GM23338 (cell line): Measurements from ENCODE around the gene P2RY13. TPM values are rescaled to one million over a fixed set of nuclear protein-coding genes. Genes with fewer than 3 reads are reported as not detected.

ENCODE experiments used
- ATAC-seq: fragments of 200-7000 bp; cut with Tn5 transposase; 3 replicates; pipeline ENCODE4 v1.9.1; 2020
- DNase-seq: peaks from one replicate; pipeline ENCODE4 v3.0.0-alpha.2; 2015; ENCODE audit warnings: low spot score
- H2AFZ ChIP-seq: fragments of 200-600 bp; sonication (generic); 2 replicates; pipeline ENCODE4 v1.8.0; 2016; ENCODE audit warnings: antibody characterized with exemption, mild to moderate bottlenecking, moderate library complexity
- H3F3A ChIP-seq: fragments of 200-600 bp; sonication (generic); replicated peaks from 2 replicates; pipeline ENCODE4 v1.8.0; 2017; ENCODE audit warnings: antibody characterized with exemption, mixed run types, low read depth
- H3K27ac ChIP-seq: fragments of 200-600 bp; sonication (generic); 2 replicates; pipeline ENCODE4 v1.6.1; 2016; ENCODE audit warnings: low read depth
- H3K27me3 ChIP-seq: fragments of 200-600 bp; sonication (generic); 2 replicates; pipeline ENCODE4 v1.8.0; 2016; ENCODE audit warnings: mild to moderate bottlenecking, mixed run types, moderate library complexity; ENCODE audit not compliant: insufficient read depth
- H3K36me3 ChIP-seq: fragments of 200-600 bp; sonication (generic); 2 replicates; pipeline ENCODE4 v1.8.0; 2016; ENCODE audit warnings: mild to moderate bottlenecking; ENCODE audit not compliant: insufficient read depth
- H3K4me1 ChIP-seq: fragments of 200-600 bp; sonication (generic); 2 replicates; pipeline ENCODE4 v1.8.0; 2016; ENCODE audit warnings: mild to moderate bottlenecking, moderate library complexity; ENCODE audit not compliant: insufficient read depth
- H3K4me2 ChIP-seq: fragments of 200-600 bp; sonication (generic); 2 replicates; pipeline ENCODE4 v1.7.1; 2017; ENCODE audit warnings: mixed run types
- H3K4me3 ChIP-seq: fragments of 200-600 bp; sonication (generic); 2 replicates; pipeline ENCODE4 v1.6.1; 2016; ENCODE audit warnings: mixed run types
- H3K79me2 ChIP-seq: fragments of 200-600 bp; sonication (generic); replicated peaks from 2 replicates; pipeline ENCODE4 v1.8.0; 2017; ENCODE audit warnings: mild to moderate bottlenecking; ENCODE audit not compliant: insufficient read depth
- H3K9me2 ChIP-seq: fragments of 200-600 bp; sonication (generic); 2 replicates; pipeline ENCODE4 v1.8.0; 2017; ENCODE audit not compliant: insufficient read depth
- H4K20me1 ChIP-seq: fragments of 200-600 bp; sonication (generic); replicated peaks from 2 replicates; pipeline ENCODE4 v1.8.0; 2017; ENCODE audit warnings: mild to moderate bottlenecking; ENCODE audit not compliant: insufficient read depth
- H3K27ac Mint-ChIP-seq: 2 replicates; pipeline ENCODE4 v1.8.0; 2020; ENCODE audit warnings: inconsistent platforms, mild to moderate bottlenecking, moderate library complexity, mixed read lengths
- H3K27me3 Mint-ChIP-seq: 3 replicates; pipeline ENCODE4 v1.8.0; 2022; ENCODE audit warnings: low read depth, mild to moderate bottlenecking, moderate library complexity, mixed read lengths, inconsistent platforms; ENCODE audit not compliant: insufficient read depth, poor library complexity
- H3K36me3 Mint-ChIP-seq: 3 replicates; pipeline ENCODE4 v1.8.0; 2021; ENCODE audit warnings: low read depth, mild to moderate bottlenecking, inconsistent platforms, moderate library complexity, mixed read lengths
- H3K4me1 Mint-ChIP-seq: 3 replicates; pipeline ENCODE4 v1.8.0; 2020; ENCODE audit warnings: mild to moderate bottlenecking, inconsistent platforms, mixed read lengths
- H3K4me3 Mint-ChIP-seq: 3 replicates; pipeline ENCODE4 v1.8.0; 2021; ENCODE audit warnings: moderate library complexity, mild to moderate bottlenecking, inconsistent platforms, mixed read lengths
- H3K9me3 Mint-ChIP-seq: 3 replicates; pipeline ENCODE4 v1.8.0; 2020; ENCODE audit warnings: moderate library complexity, mild to moderate bottlenecking, inconsistent platforms, mixed read lengths
- CREB1 ChIP-seq: fragments of 250-450 bp; sonication (Bioruptor Pico); IDR thresholded peaks from 2 replicates; pipeline ENCODE4 v1.5.0; 2020; ENCODE audit warnings: low read depth, mild to moderate bottlenecking, moderate library complexity
- CTCF ChIP-seq, 2 experiments: fragments of 200-600 bp in 1 of 2; sonication (generic) in 1 of 2; conservative IDR thresholded peaks; 2 replicates each; pipeline versions ENCODE4 v1.5.1 to v1.6.1; 2016 to 2017; ENCODE audit warnings: antibody characterized with exemption in 2 of 2, low read depth in 2 of 2, mild to moderate bottlenecking in 2 of 2, moderate library complexity in 1 of 2
- ETS1 ChIP-seq: IDR thresholded peaks from 2 replicates; pipeline ENCODE4 v1.6.1; 2016; ENCODE audit warnings: antibody characterized with exemption
- EZH2phosphoT487 ChIP-seq: fragments of 200-600 bp; sonication (generic); IDR thresholded peaks from one replicate; pipeline ENCODE4 v1.8.1; 2018; ENCODE audit warnings: antibody characterized with exemption; ENCODE audit not compliant: unreplicated experiment
- JUNB ChIP-seq: IDR thresholded peaks from one replicate; pipeline ENCODE4 v1.6.1; 2016; ENCODE audit warnings: antibody characterized with exemption; ENCODE audit not compliant: unreplicated experiment
- NANOG ChIP-seq: IDR thresholded peaks from 2 replicates; pipeline ENCODE4 v1.6.1; 2016; ENCODE audit warnings: antibody characterized with exemption, borderline replicate concordance
- REST ChIP-seq: IDR thresholded peaks from one replicate; pipeline ENCODE4 v1.6.1; 2018; ENCODE audit warnings: antibody characterized with exemption; ENCODE audit not compliant: unreplicated experiment
- STAT1 ChIP-seq: IDR thresholded peaks from one replicate; pipeline ENCODE4 v1.6.1; 2016; ENCODE audit warnings: antibody characterized with exemption; ENCODE audit not compliant: unreplicated experiment
- ZNF331 ChIP-seq: fragments of 250-450 bp; sonication (Bioruptor Pico); IDR thresholded peaks from 2 replicates; pipeline ENCODE4 v1.5.0; 2020; ENCODE audit warnings: low read depth, mild to moderate bottlenecking, moderate library complexity
- polyA plus RNA-seq: library from polyadenylated mRNA; unstranded; fragments of >200 nt; fragmentation: Nextera tagmentation; extraction: Ambion mirVana; gene quantifications from 2 replicates; pipeline ENCODE4 v1.2.1, GENCODE V29; 2016
- total RNA-seq: library from RNA; depleted of rRNA; stranded (reverse); fragments of >200 nt; shearing (Covaris generic); gene quantifications from 2 replicates; pipeline ENCODE4 v1.2.3, GENCODE V29; 2014

Gene P2RY13
- total and polyA plus RNA-seq, 2 experiments from 2014 or later = 0.68 TPM; not detected in 1

- TF ChIP-seq STAT1 (no peak), ZNF331 (CRISPR knock-in tag) (no peak)
These were observed 902 bp downstream of the P2RY13 start (continued) for GRCh38 chr3:151328298-151328995.

- peaks cover 12% of the 10 kb centered on the region for H3K4me1 Mint-ChIP-seq
- ATAC-seq = peak; percentile 45; the same call in 2 of the 3 replicates
These were observed 1.7 kb downstream of the P2RY13 start for GRCh38 chr3:151327571-151328198.

GRCh38 chr3:151322511-151322910 lies 6.8 kb downstream of the P2RY13 start:
- ATAC-seq (no peak), DNase-seq (no peak)
- H3K9me3 Mint-ChIP-seq = no peaks in the 10 kb centered on the region
- Histone ChIP-seq H3K79me2 (no peaks in the 10 kb centered on the region), H3K4me1 (peaks cover 7% of the 10 kb centered on the region), H3K4me3 (no peak overlapping the region), H3K27me3 (no peaks in the 10 kb centered on the region), H4K20me1 (no peaks in the 10 kb centered on the region), H3K9me2 (peaks cover 3% of the 10 kb centered on the region), H3K4me2 (no peak overlapping the region), H3F3A (no peaks in the 10 kb centered on the region), H2AFZ (no peak overlapping the region), H3K27ac (no peak overlapping the region), H3K36me3 (no peaks in the 10 kb centered on the region)
- H3K4me1 Mint-ChIP-seq = peaks cover 16% of the 10 kb centered on the region; the same call in 2 of the 3 replicates
- H3K36me3 Mint-ChIP-seq = peaks cover 4% of the 10 kb centered on the region; the same call in 1 of the 3 replicates
- H3K27ac Mint-ChIP-seq = no peak overlapping the region
- H3K27me3 Mint-ChIP-seq = no peaks in the 10 kb centered on the region
- H3K4me3 Mint-ChIP-seq = no peak overlapping the region
- TF ChIP-seq EZH2phosphoT487 (no peak), CREB1 (CRISPR knock-in tag) (no peak), NANOG (no peak), ETS1 (no peak), ZNF331 (CRISPR knock-in tag) (no peak), JUNB (no peak), CTCF (conservative IDR thresholded peaks at IDR 0.05; ENCODE audit: low read depth in 2 of 2) (no peak), REST (no peak)

More at GRCh38 chr3:151327571-151328198, 1.7 kb downstream of the P2RY13 start:
- Histone ChIP-seq H3F3A (no peaks in the 10 kb centered on the region), H3K4me1 (no peaks in the 10 kb centered on the region; the same call in 1 of the 2 replicates), H3K79me2 (no peaks in the 10 kb centered on the region), H4K20me1 (no peaks in the 10 kb centered on the region), H3K27me3 (no peaks in the 10 kb centered on the region), H3K27ac (no peak overlapping the region), H3K4me3 (no peak overlapping the region), H3K36me3 (no peaks in the 10 kb centered on the region), H2AFZ (no peak overlapping the region), H3K4me2 (no peak overlapping the region), H3K9me2 (peaks cover 3% of the 10 kb centered on the region)
- Mint-ChIP-seq H3K9me3 (no peaks in the 10 kb centered on the region), H3K27me3 (no peaks in the 10 kb centered on the region), H3K36me3 (peaks cover under 1% of the 10 kb centered on the region; the same call in 1 of the 3 replicates), H3K4me3 (no peak overlapping the region), H3K27ac (no peak overlapping the region)
- DNase-seq = peak; percentile 51
- no peak for TF ChIP-seq ZNF331 (CRISPR knock-in tag)
- TF ChIP-seq CTCF (conservative IDR thresholded peaks at IDR 0.05; ENCODE audit: low read depth in 2 of 2) = peak in 1 of 2 experiments; percentile 88; a peak in 3 of 4 replicates
